HepG2 (cell line): Measurements from ENCODE around the gene ARL17B.
"Not testable (repeated sequence)": the region's sequence is repeated elsewhere in the genome, so short reads cannot be mapped to it uniquely, and the experiment has no call there.

Experiments used
- ATF1 ChIP-seq: IDR thresholded peaks from 2 replicates; pipeline ENCODE4 v1.6.1; 2016; ENCODE audit warnings: mild to moderate bottlenecking, control low read depth
- EP300 ChIP-seq, 3 experiments: sonication (generic) in 1 of 3; formaldehyde crosslinking in 1 of 3; IDR thresholded peaks; 2 replicates each; pipeline versions ENCODE4 v1.5.1 to v1.6.1; 2011 to 2020; ENCODE audit warnings: low read depth in 2 of 3, low read length in 2 of 3, borderline replicate concordance in 1 of 3, improper control_type of control experiment in 1 of 3, mild to moderate bottlenecking in 1 of 3, missing genetic modification reagents in 1 of 3, moderate library complexity in 1 of 3
- NR2C2 ChIP-seq: sonication (generic); formaldehyde crosslinking; IDR thresholded peaks from 2 replicates; pipeline ENCODE4 v1.4.0; 2020; ENCODE audit warnings: missing genetic modification reagents, mild to moderate bottlenecking, moderate library complexity, borderline replicate concordance
- SMAD3 ChIP-seq: sonication (generic); formaldehyde crosslinking; IDR thresholded peaks from 2 replicates; pipeline ENCODE4 v1.4.0; 2020; ENCODE audit warnings: missing genetic modification reagents
- SRF ChIP-seq: IDR thresholded peaks from 2 replicates; pipeline ENCODE4 v1.6.1; 2011; ENCODE audit warnings: mild to moderate bottlenecking, low read depth, low read length, moderate library complexity
- ZSCAN29 ChIP-seq: sonication (generic); formaldehyde crosslinking; conservative IDR thresholded peaks from 2 replicates; pipeline ENCODE4 v1.4.0; 2020; ENCODE audit warnings: mild to moderate bottlenecking, missing genetic modification reagents
- TF ChIP-seq, protein P1 (sequence below): sonication (generic); formaldehyde crosslinking; IDR thresholded peaks from 2 replicates; pipeline ENCODE4 v1.5.0; 2020; ENCODE audit warnings: mild to moderate bottlenecking, missing genetic modification reagents, moderate library complexity
- TF ChIP-seq, protein P2 (sequence below): sonication (generic); formaldehyde crosslinking; IDR thresholded peaks from 2 replicates; pipeline ENCODE4 v1.4.0; 2020; ENCODE audit warnings: missing genetic modification reagents
- TF ChIP-seq, protein P3 (sequence below): sonication (generic); formaldehyde crosslinking; IDR thresholded peaks from 2 replicates; pipeline ENCODE4 v1.4.0; 2020; ENCODE audit warnings: missing genetic modification reagents
- TF ChIP-seq, protein P4 (sequence below): sonication (generic); formaldehyde crosslinking; IDR thresholded peaks from 2 replicates; pipeline ENCODE4 v1.4.0; 2020; ENCODE audit warnings: mild to moderate bottlenecking, missing genetic modification reagents
- TF ChIP-seq, protein P5 (sequence below): sonication (generic); formaldehyde crosslinking; IDR thresholded peaks from 2 replicates; pipeline ENCODE4 v1.4.0; 2020; ENCODE audit warnings: missing genetic modification reagents

DNA sequence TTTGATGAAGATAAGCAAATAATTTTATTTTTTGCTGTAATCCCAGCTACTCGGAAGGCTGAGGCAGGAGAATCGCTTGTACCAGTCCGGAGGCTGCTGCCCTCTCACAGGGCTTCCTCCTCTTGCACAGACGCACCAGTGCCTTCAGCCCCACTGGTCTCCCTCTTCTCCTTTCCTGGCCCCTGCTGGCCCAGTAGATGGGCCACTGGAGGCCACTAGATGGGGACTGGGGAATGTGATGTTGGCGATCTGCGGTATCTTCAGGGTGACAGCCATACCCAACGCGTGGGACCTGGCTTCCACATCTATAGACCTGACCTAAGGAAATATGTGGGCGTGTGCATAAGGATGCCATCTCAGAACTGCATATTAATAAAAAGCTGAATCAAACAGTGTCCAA is 38.4 kb upstream of the ARL17B start:
- not testable (repeated sequence) for TF ChIP-seq NR2C2 (CRISPR knock-in tag); SMAD3 (CRISPR knock-in tag); ZSCAN29 (CRISPR knock-in tag); EP300 (IDR thresholded peaks at IDR 0.05; ENCODE audit: low read depth in 2 of 2, low read length in 2 of 2); EP300 (CRISPR knock-in tag; IDR thresholded peaks at IDR 0.05; ENCODE audit: borderline replicate concordance); SRF; ATF1
- TF ChIP-seq, protein P1, sequence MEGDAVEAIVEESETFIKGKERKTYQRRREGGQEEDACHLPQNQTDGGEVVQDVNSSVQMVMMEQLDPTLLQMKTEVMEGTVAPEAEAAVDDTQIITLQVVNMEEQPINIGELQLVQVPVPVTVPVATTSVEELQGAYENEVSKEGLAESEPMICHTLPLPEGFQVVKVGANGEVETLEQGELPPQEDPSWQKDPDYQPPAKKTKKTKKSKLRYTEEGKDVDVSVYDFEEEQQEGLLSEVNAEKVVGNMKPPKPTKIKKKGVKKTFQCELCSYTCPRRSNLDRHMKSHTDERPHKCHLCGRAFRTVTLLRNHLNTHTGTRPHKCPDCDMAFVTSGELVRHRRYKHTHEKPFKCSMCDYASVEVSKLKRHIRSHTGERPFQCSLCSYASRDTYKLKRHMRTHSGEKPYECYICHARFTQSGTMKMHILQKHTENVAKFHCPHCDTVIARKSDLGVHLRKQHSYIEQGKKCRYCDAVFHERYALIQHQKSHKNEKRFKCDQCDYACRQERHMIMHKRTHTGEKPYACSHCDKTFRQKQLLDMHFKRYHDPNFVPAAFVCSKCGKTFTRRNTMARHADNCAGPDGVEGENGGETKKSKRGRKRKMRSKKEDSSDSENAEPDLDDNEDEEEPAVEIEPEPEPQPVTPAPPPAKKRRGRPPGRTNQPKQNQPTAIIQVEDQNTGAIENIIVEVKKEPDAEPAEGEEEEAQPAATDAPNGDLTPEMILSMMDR (CRISPR knock-in tag): not testable (repeated sequence)
- TF ChIP-seq, protein P2, sequence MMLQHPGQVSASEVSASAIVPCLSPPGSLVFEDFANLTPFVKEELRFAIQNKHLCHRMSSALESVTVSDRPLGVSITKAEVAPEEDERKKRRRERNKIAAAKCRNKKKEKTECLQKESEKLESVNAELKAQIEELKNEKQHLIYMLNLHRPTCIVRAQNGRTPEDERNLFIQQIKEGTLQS (CRISPR knock-in tag): not testable (repeated sequence)
- TF ChIP-seq, protein P3, sequence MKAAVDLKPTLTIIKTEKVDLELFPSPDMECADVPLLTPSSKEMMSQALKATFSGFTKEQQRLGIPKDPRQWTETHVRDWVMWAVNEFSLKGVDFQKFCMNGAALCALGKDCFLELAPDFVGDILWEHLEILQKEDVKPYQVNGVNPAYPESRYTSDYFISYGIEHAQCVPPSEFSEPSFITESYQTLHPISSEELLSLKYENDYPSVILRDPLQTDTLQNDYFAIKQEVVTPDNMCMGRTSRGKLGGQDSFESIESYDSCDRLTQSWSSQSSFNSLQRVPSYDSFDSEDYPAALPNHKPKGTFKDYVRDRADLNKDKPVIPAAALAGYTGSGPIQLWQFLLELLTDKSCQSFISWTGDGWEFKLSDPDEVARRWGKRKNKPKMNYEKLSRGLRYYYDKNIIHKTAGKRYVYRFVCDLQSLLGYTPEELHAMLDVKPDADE (CRISPR knock-in tag): not testable (repeated sequence)
- TF ChIP-seq, protein P4, sequence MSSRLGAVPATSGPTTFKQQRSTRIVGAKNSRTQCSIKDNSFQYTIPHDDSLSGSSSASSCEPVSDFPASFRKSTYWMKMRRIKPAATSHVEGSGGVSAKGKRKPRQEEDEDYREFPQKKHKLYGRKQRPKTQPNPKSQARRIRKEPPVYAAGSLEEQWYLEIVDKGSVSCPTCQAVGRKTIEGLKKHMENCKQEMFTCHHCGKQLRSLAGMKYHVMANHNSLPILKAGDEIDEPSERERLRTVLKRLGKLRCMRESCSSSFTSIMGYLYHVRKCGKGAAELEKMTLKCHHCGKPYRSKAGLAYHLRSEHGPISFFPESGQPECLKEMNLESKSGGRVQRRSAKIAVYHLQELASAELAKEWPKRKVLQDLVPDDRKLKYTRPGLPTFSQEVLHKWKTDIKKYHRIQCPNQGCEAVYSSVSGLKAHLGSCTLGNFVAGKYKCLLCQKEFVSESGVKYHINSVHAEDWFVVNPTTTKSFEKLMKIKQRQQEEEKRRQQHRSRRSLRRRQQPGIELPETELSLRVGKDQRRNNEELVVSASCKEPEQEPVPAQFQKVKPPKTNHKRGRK (CRISPR knock-in tag): not testable (repeated sequence)
- TF ChIP-seq, protein P5, sequence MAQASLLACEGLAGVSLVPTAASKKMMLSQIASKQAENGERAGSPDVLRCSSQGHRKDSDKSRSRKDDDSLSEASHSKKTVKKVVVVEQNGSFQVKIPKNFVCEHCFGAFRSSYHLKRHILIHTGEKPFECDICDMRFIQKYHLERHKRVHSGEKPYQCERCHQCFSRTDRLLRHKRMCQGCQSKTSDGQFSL: not testable (repeated sequence)
